HG03135 (cell line): Measurements from ENCODE around the gene SPRYD4.
"Not testable (repeated sequence)": the region's sequence is repeated elsewhere in the genome, so short reads cannot be mapped to it uniquely, and the experiment has no call there.

ENCODE experiments used
- ATAC-seq: cut with Tn5 transposase; IDR thresholded peaks from one replicate; pipeline ENCODE4 v1.9.1; 2021; ENCODE audit warnings: mild to moderate bottlenecking, moderate library complexity; ENCODE audit not compliant: unreplicated experiment

The SPRYD4 gene

GRCh38 chr12:56468216-56469006 lies at the start of gene SPRYD4:
SPRYD4 (plus strand) TSS chr12:56468578; CDS start chr12:56468592, 14 bp downstream.
- ATAC-seq, result peak; percentile 80

GRCh38 chr12:56420411-56420810 lies 48.0 kb upstream of the SPRYD4 start:
- no peak for ATAC-seq

GRCh38 chr12:56425193-56425592 lies 43.2 kb upstream of the SPRYD4 start:
- ATAC-seq, result no peak

- ATAC-seq, result no peak
Observed at GRCh38 chr12:56425940-56426438, 42.4 kb upstream of the SPRYD4 start.

GRCh38 chr12:56431288-56431687 lies 37.1 kb upstream of the SPRYD4 start:
- ATAC-seq, result no peak

GRCh38 chr12:56431850-56432249 lies 36.5 kb upstream of the SPRYD4 start:
- no peak for ATAC-seq

GRCh38 chr12:56434828-56435227 lies 33.5 kb upstream of the SPRYD4 start:
- ATAC-seq, result no peak

GRCh38 chr12:56437430-56438176 lies 30.8 kb upstream of the SPRYD4 start:
- no peak for ATAC-seq

- ATAC-seq, result not testable (repeated sequence)
Observed at GRCh38 chr12:56443208-56443607, 25.2 kb upstream of the SPRYD4 start.

- ATAC-seq, result peak; percentile 97
Observed at GRCh38 chr12:56448860-56449621, 19.3 kb upstream of the SPRYD4 start, which contains the start of gene TIMELESS. TIMELESS (minus strand) TSS chr12:56449426; CDS start chr12:56434170, 15,256 bp downstream.

- no peak for ATAC-seq
Observed at GRCh38 chr12:56449622-56449984, 18.8 kb upstream of the SPRYD4 start.

- no peak for ATAC-seq
Observed at GRCh38 chr12:56450241-56450640, 18.1 kb upstream of the SPRYD4 start.

- no peak for ATAC-seq
Observed at GRCh38 chr12:56451147-56451546, 17.2 kb upstream of the SPRYD4 start.

GRCh38 chr12:56454557-56454956 lies 13.8 kb upstream of the SPRYD4 start, which contains the start of gene MIP:
MIP (minus strand) TSS chr12:56454657; CDS start chr12:56454613, 44 bp downstream.
- ATAC-seq, result no peak

- no peak for ATAC-seq
Observed at GRCh38 chr12:56457817-56458216, 10.6 kb upstream of the SPRYD4 start.

GRCh38 chr12:56461235-56462159 lies 6.9 kb upstream of the SPRYD4 start:
- no peak for ATAC-seq

- ATAC-seq, result no peak
Observed at GRCh38 chr12:56462565-56462964, 5.8 kb upstream of the SPRYD4 start.

- ATAC-seq, result no peak
Observed at GRCh38 chr12:56469007-56469930, 891 bp downstream of the SPRYD4 start.

GRCh38 chr12:56474389-56474788 lies 6.0 kb downstream of the SPRYD4 start:
- ATAC-seq, result no peak
